Measurements from ENCODE around the gene HSPA12B. TPM values are rescaled to one million over a fixed set of nuclear protein-coding genes. Genes with fewer than 3 reads are reported as not detected.

The HSPA12B gene
- polyA plus RNA-seq, 1 of the 3 experiments (the other 2 are of a cell fraction) = 0.46 TPM

DNA sequence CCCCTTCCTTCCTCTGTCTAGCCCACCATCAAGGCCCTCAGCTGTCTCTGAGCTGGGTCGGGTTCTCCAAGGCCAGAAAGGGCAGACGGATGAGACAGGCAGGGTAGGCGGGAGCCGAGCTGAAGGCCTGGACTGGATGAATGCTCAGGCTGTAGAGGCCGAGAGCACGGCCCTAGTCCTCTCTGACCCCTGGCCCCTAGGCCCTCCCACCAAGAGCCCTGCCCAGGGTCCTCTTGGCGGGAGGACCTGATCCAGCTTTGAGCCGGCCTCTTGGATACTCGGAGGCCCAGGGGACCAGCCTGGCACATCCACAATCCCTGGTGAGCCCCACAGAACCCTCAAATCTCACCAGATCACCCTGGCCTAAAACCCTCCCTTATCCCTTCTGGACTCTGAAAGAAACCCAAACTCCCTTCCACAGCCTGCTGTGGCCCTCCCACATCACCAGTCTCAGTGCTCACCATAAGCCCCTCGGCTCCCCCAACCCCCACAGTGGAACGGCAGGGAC, 26.9 kb downstream of the HSPA12B start:
- CTCF ChIA-PET = interaction anchor here (1.4 to 13.1 kb wide), 6 partner anchors 8 to 83 kb away, joined by 3 to 151 read pairs (median 12); partner anchors contain the start of genes ADISSP and SPEF1
- POLR2A ChIA-PET = no interaction called here
- 83% methylated on average over 6 of the region's 11 CpGs for WGBS (ENCODE audit: low lambda C conversion rate)

More for the DNA sequence above, 26.9 kb downstream of the HSPA12B start:
- TF ChIP-seq, protein P1, sequence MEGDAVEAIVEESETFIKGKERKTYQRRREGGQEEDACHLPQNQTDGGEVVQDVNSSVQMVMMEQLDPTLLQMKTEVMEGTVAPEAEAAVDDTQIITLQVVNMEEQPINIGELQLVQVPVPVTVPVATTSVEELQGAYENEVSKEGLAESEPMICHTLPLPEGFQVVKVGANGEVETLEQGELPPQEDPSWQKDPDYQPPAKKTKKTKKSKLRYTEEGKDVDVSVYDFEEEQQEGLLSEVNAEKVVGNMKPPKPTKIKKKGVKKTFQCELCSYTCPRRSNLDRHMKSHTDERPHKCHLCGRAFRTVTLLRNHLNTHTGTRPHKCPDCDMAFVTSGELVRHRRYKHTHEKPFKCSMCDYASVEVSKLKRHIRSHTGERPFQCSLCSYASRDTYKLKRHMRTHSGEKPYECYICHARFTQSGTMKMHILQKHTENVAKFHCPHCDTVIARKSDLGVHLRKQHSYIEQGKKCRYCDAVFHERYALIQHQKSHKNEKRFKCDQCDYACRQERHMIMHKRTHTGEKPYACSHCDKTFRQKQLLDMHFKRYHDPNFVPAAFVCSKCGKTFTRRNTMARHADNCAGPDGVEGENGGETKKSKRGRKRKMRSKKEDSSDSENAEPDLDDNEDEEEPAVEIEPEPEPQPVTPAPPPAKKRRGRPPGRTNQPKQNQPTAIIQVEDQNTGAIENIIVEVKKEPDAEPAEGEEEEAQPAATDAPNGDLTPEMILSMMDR (IDR thresholded peaks at IDR 0.05) = no peak
- TF ChIP-seq, protein P2, sequence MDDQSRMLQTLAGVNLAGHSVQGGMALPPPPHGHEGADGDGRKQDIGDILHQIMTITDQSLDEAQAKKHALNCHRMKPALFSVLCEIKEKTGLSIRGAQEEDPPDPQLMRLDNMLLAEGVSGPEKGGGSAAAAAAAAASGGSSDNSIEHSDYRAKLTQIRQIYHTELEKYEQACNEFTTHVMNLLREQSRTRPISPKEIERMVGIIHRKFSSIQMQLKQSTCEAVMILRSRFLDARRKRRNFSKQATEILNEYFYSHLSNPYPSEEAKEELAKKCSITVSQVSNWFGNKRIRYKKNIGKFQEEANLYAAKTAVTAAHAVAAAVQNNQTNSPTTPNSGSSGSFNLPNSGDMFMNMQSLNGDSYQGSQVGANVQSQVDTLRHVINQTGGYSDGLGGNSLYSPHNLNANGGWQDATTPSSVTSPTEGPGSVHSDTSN (IDR thresholded peaks at IDR 0.05) = no peak
- TF ChIP-seq MXI1 (IDR thresholded peaks at IDR 0.05; ENCODE audit: low read depth, low read length) = no peak
- TF ChIP-seq ELF1 (IDR thresholded peaks at IDR 0.05) = no peak
- TF ChIP-seq TCF12 (IDR thresholded peaks at IDR 0.05) = no peak
- TF ChIP-seq SIN3A (IDR thresholded peaks at IDR 0.05; ENCODE audit: borderline replicate concordance, low read depth, low read length) = no peak
- TF ChIP-seq EZH2phosphoT487 (IDR thresholded peaks at IDR 0.05; ENCODE audit: borderline replicate concordance, low read depth) = no peak
- TF ChIP-seq, protein P3, sequence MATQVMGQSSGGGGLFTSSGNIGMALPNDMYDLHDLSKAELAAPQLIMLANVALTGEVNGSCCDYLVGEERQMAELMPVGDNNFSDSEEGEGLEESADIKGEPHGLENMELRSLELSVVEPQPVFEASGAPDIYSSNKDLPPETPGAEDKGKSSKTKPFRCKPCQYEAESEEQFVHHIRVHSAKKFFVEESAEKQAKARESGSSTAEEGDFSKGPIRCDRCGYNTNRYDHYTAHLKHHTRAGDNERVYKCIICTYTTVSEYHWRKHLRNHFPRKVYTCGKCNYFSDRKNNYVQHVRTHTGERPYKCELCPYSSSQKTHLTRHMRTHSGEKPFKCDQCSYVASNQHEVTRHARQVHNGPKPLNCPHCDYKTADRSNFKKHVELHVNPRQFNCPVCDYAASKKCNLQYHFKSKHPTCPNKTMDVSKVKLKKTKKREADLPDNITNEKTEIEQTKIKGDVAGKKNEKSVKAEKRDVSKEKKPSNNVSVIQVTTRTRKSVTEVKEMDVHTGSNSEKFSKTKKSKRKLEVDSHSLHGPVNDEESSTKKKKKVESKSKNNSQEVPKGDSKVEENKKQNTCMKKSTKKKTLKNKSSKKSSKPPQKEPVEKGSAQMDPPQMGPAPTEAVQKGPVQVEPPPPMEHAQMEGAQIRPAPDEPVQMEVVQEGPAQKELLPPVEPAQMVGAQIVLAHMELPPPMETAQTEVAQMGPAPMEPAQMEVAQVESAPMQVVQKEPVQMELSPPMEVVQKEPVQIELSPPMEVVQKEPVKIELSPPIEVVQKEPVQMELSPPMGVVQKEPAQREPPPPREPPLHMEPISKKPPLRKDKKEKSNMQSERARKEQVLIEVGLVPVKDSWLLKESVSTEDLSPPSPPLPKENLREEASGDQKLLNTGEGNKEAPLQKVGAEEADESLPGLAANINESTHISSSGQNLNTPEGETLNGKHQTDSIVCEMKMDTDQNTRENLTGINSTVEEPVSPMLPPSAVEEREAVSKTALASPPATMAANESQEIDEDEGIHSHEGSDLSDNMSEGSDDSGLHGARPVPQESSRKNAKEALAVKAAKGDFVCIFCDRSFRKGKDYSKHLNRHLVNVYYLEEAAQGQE (IDR thresholded peaks at IDR 0.05; ENCODE audit: low read depth, low read length) = no peak
- TF ChIP-seq NFIC (IDR thresholded peaks at IDR 0.05; ENCODE audit: borderline replicate concordance) = no peak
- TF ChIP-seq RCOR1 (IDR thresholded peaks at IDR 0.05; ENCODE audit: low read length) = no peak
- TF ChIP-seq POLR2AphosphoS5 (IDR thresholded peaks at IDR 0.05; ENCODE audit: low read depth, low read length) = no peak
- TF ChIP-seq RXRA (IDR thresholded peaks at IDR 0.05; ENCODE audit: borderline replicate concordance, low read depth) = no peak
- no peak for TF ChIP-seq RFX5 (IDR thresholded peaks at IDR 0.05; ENCODE audit: low read length)
- Histone ChIP-seq H3F3A (replicated peaks; ENCODE audit: insufficient read depth) (no peaks in the 10 kb centered on the region), H3K27ac (ENCODE audit: low read depth in 2 of 2, low read length in 1 of 2) (no peak overlapping the region), H2AFZ (ENCODE audit: low read depth) (no peak overlapping the region), H3K4me3 (ENCODE audit: low read depth in 2 of 2, low read length in 1 of 2) (no peak overlapping the region), H4K20me1 (ENCODE audit: insufficient read depth) (no peaks in the 10 kb centered on the region), H3K79me2 (ENCODE audit: insufficient read depth) (no peaks in the 10 kb centered on the region; the same call in 1 of the 2 replicates), H3K4me1 (ENCODE audit: control insufficient read depth in 1 of 2, insufficient read depth in 2 of 2, low read depth in 1 of 2, low read length in 1 of 2) (no peaks in the 10 kb centered on the region), H3K4me2 (no peak overlapping the region), H3K36me3 (replicated peaks in 1 of 2; ENCODE audit: control insufficient read depth in 1 of 2, insufficient read depth in 2 of 2, low read length in 1 of 2) (peaks cover 10 to 13% of the 10 kb centered on the region in 2 experiments), H3K27me3 (ENCODE audit: insufficient read depth) (no peaks in the 10 kb centered on the region), H3K9me3 (no peaks in the 10 kb centered on the region), H3K9me2 (no peaks in the 10 kb centered on the region), H3K9ac (no peak overlapping the region)
- DNase-seq = no peak
